ENCODE data around the gene OR1F1. TPM values are rescaled to one million over a fixed set of nuclear protein-coding genes. Genes with fewer than 3 reads are reported as not detected.

The OR1F1 gene
- total and polyA plus RNA-seq, 2 of the 8 experiments (the other 6 are each of a cell fraction or from before 2014, with no cell fraction given), result 0.52 to 1.2 TPM

GRCh38 chr16:3193221-3194212 is 5.5 kb downstream of the OR1F1 start:
- ChIA-PET CTCF (ENCODE audit: partially characterized antibody) (interaction anchor here (0.7 kb wide), 1 partner anchor 29 kb away, joined by 3 read pairs; no protein-coding TSS in a partner anchor), POLR2A (ENCODE audit: partially characterized antibody) (interaction anchor here (1.6 kb wide), 1 partner anchor 67 kb away, joined by 4 read pairs; no protein-coding TSS in a partner anchor)
- Histone ChIP-seq H3K18ac (ENCODE audit: extremely low read depth, low read length) (no peak overlapping the region), H2BK120ac (replicated peaks; ENCODE audit: low read depth, low read length) (no peak overlapping the region), H2BK20ac (ENCODE audit: low read length) (no peak overlapping the region), H2AK5ac (ENCODE audit: low read depth, low read length) (no peak overlapping the region), H2AFZ (ENCODE audit: low read length) (no peak overlapping the region), H3K56ac (replicated peaks; ENCODE audit: insufficient read length, low read depth, low read length) (no peak overlapping the region), H3K27ac (ENCODE audit: low read depth, low read length) (no peak overlapping the region), H3K14ac (ENCODE audit: insufficient read length) (no peak overlapping the region), H4K91ac (replicated peaks; ENCODE audit: insufficient read length, low read length) (no peak overlapping the region), H3K36me3 (ENCODE audit: control insufficient read depth in 2 of 4, insufficient read depth in 4 of 4, low read length in 3 of 4) (no peaks in the 10 kb centered on the region), H3K9me3 (ENCODE audit: insufficient read depth in 2 of 2, low read depth in 1 of 2, low read length in 1 of 2) (no peaks in the 10 kb centered on the region; a peak in 1 of 4 replicates), H3K4me1 (replicated peaks in 1 of 4; ENCODE audit: control insufficient read depth in 3 of 4, insufficient read depth in 4 of 4, low read length in 3 of 4) (peaks cover 0 to 5% (median 0%) of the 10 kb centered on the region in 4 experiments; a peak in 2 of 7 replicates), H3K23me2 (ENCODE audit: low read depth, low read length) (peaks cover 17% of the 10 kb centered on the region), H2BK12ac (ENCODE audit: low read depth, low read length) (no peak overlapping the region), H4K20me1 (replicated peaks in 1 of 2; ENCODE audit: control insufficient read depth in 1 of 2, insufficient read depth in 2 of 2, low read length in 2 of 2) (no peaks in the 10 kb centered on the region), H3K79me1 (ENCODE audit: low read depth, low read length) (no peaks in the 10 kb centered on the region), H3K4me2 (ENCODE audit: insufficient read depth in 1 of 2, low read depth in 2 of 2, low read length in 2 of 2) (no peak overlapping the region; a peak in 1 of 4 replicates), H3K4me3 (ENCODE audit: extremely low read depth in 1 of 4, insufficient read depth in 2 of 4, low read depth in 3 of 4, low read length in 4 of 4) (no peak overlapping the region), H4K8ac (ENCODE audit: extremely low read depth, insufficient read depth, low read length) (no peak overlapping the region; the same call in 1 of the 2 replicates), H4K5ac (ENCODE audit: insufficient read length, low read depth, low read length) (no peak overlapping the region), H2BK5ac (ENCODE audit: low read depth, low read length) (no peak overlapping the region), H3K4ac (replicated peaks; ENCODE audit: insufficient read length, low read depth, low read length) (no peak overlapping the region), H3K79me2 (ENCODE audit: control insufficient read depth in 1 of 2, insufficient read depth in 2 of 2, low read length in 2 of 2) (no peaks in the 10 kb centered on the region), H3K9ac (replicated peaks in 1 of 4; ENCODE audit: extremely low read depth in 1 of 4, low read depth in 3 of 4, low read length in 3 of 4) (no peak overlapping the region), H3K27me3 (replicated peaks in 1 of 4; ENCODE audit: control insufficient read depth in 3 of 4, extremely low read depth in 1 of 4, insufficient read depth in 3 of 4, low read length in 3 of 4) (peaks cover 5 to 17% (median 14%) of the 10 kb centered on the region in 4 experiments), H3K23ac (ENCODE audit: insufficient read length) (no peak overlapping the region), H2BK15ac (ENCODE audit: low read length) (no peak overlapping the region)
- no peak for DNase-seq (ENCODE audit: low read depth in 1 of 2, low spot score in 2 of 2)
- WGBS, 2 experiments (ENCODE audit: extremely low coverage in 1 of 2, insufficient coverage in 1 of 2, insufficient read length in 1 of 2, insufficient replicate concordance in 2 of 2, low coverage in 1 of 2, low lambda C conversion rate in 2 of 2, missing lambda C conversion rate in 1 of 2), result 92% methylated on average over 49 of the region's 49 CpGs; no CpG with 5 or more reads in 1 of the 2 experiments
- FAIRE-seq, result no peak
- TF ChIP-seq HDAC6 (IDR thresholded peaks at IDR 0.05; ENCODE audit: low read depth, low read length) (no peak), TEAD4 (IDR thresholded peaks at IDR 0.05; ENCODE audit: low read depth, low read length) (no peak), CBX5 (IDR thresholded peaks at IDR 0.05; ENCODE audit: low read depth, low read length) (no peak), TBP (IDR thresholded peaks at IDR 0.05; ENCODE audit: low read depth, low read length) (peak; percentile 55; the same call in 1 of the 2 replicates)
